ENCODE data around the gene HNRNPA3. TPM values are rescaled to one million over a fixed set of nuclear protein-coding genes. Genes with fewer than 3 reads are reported as not detected.

Gene HNRNPA3
- total RNA-seq, 1 experiment from 2014 or later, result 179 TPM

DNA sequence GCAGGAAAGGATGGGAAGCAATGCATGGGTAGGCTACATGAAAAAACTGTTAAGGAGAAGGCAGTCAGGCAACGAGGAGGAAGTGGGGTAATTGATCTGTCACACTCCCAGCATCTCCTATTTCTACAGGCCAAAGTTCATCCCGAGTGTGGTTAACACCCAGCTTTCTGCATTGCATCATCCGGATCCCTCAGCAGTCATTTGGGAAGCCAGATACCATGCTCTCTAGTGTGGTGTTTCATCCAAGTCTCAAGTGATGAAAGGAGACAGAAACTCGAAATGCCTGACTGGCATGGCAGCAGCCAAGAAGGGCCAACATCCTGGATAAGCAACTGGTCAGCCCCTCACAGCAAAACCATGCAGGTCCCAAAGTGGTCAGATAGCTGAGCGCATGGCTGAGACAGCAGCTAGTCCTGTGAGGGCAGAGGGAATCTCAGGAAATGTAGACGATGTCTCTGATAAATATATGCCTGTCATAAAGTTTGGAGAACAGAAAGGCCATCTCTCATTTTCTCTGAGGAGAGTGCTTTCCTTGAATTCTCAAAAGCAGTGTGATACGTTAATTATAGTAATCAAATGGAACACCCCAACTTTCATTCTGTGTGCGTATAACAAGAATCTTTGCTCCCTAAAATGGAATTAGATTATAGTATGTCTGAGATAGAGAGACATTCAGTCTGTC is 24.8 kb upstream of the HNRNPA3 start:
- ChIA-PET POLR2A (interaction anchor here (1.3 to 3.9 kb wide), 2 partner anchors 24 to 47 kb away, joined by 3 to 18 read pairs; partner anchors contain the start of gene HNRNPA3), CTCF (interaction anchor here (1.0 kb wide), 1 partner anchor 10 kb away, joined by 3 read pairs; no protein-coding TSS in a partner anchor)
- BruUV-seq (replicated peaks), result no TSS peak
- TF ChIP-seq, protein P1, sequence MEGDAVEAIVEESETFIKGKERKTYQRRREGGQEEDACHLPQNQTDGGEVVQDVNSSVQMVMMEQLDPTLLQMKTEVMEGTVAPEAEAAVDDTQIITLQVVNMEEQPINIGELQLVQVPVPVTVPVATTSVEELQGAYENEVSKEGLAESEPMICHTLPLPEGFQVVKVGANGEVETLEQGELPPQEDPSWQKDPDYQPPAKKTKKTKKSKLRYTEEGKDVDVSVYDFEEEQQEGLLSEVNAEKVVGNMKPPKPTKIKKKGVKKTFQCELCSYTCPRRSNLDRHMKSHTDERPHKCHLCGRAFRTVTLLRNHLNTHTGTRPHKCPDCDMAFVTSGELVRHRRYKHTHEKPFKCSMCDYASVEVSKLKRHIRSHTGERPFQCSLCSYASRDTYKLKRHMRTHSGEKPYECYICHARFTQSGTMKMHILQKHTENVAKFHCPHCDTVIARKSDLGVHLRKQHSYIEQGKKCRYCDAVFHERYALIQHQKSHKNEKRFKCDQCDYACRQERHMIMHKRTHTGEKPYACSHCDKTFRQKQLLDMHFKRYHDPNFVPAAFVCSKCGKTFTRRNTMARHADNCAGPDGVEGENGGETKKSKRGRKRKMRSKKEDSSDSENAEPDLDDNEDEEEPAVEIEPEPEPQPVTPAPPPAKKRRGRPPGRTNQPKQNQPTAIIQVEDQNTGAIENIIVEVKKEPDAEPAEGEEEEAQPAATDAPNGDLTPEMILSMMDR (IDR thresholded peaks at IDR 0.05; ENCODE audit: unreplicated experiment), result no peak
- intact Hi-C loops (cut with micrococcal nuclease), result no loop called here
- H3K27me3 Mint-ChIP-seq (ENCODE audit: insufficient read depth, unreplicated experiment), result no peaks in the 10 kb centered on the region
- no peaks in the 10 kb centered on the region for H3K9me3 Mint-ChIP-seq (ENCODE audit: unreplicated experiment)
- H3K4me3 Mint-ChIP-seq (ENCODE audit: unreplicated experiment), result no peak overlapping the region
- H3K4me1 Mint-ChIP-seq (ENCODE audit: insufficient read depth, unreplicated experiment), result peaks cover 30% of the 10 kb centered on the region
- H3K36me3 Mint-ChIP-seq (ENCODE audit: insufficient read depth, unreplicated experiment), result no peaks in the 10 kb centered on the region
- DNase-seq (ENCODE audit: unreplicated experiment), result peak; percentile 32
- peak overlapping the region; percentile 5 for H3K27ac Mint-ChIP-seq (ENCODE audit: low read depth, unreplicated experiment)

DNA sequence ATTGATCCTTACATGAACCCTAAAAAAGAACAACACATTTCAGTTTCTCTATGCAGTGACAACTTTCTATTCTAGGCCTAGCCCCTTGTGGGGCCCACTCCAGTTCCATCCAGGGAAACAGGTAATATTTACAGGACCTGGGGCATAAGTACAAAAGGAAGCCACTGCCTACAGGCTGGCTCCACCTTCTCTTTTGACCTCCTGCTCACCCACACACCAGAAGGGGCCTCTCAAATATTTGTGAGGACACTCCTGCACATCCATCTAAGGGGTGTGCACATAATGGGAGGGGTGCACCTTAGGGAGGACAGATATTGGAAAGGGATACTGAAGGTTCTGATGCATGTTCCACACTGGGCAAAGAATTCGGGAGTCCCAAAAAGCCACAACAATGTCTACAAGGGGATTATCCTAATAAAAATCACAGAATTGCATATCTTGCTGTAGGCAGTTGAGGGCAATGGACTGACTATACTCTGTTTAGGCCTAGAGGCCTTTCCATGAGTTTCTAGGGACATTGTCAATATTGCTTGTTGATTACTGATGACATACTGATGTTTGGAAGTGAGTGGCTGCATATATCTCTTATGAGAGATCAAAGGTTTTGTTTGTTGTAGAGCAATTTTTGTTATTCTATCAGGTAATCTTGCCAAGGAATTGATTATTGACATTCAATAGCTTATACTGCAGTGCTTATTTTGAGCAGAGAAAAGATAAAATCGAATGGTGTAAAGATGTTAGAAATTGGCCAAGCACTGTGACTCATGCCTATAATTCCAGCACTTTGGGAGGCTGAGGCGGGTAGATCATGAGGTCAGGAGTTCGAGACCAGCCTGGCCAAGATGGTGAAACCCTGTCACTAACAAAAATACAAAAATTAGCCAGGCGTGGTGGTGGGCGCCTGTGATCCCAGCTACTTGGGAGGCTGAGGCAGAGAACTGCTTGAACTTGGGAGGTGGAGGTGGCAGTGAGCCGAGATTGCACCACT is 23.8 kb upstream of the HNRNPA3 start:
- Mint-ChIP-seq H3K4me3 (ENCODE audit: unreplicated experiment) (no peak overlapping the region), H3K9me3 (ENCODE audit: unreplicated experiment) (no peaks in the 10 kb centered on the region), H3K36me3 (ENCODE audit: insufficient read depth, unreplicated experiment) (no peaks in the 10 kb centered on the region), H3K27me3 (ENCODE audit: insufficient read depth, unreplicated experiment) (no peaks in the 10 kb centered on the region), H3K4me1 (ENCODE audit: insufficient read depth, unreplicated experiment) (peaks cover 20% of the 10 kb centered on the region), H3K27ac (ENCODE audit: low read depth, unreplicated experiment) (no peak overlapping the region)
- ChIA-PET CTCF (interaction anchor here (1.0 to 1.1 kb wide), 2 partner anchors 9 to 41 kb away, joined by 3 read pairs; no protein-coding TSS in a partner anchor), POLR2A (interaction anchor here (1.3 to 3.9 kb wide), 2 partner anchors 23 to 46 kb away, joined by 3 to 18 read pairs; partner anchors contain the start of gene HNRNPA3)
- TF ChIP-seq, protein P1 (IDR thresholded peaks at IDR 0.05; ENCODE audit: unreplicated experiment), result no peak
- BruUV-seq (replicated peaks), result no TSS peak
- intact Hi-C loops (cut with micrococcal nuclease), result no loop called here
- no peak for DNase-seq (ENCODE audit: unreplicated experiment)

DNA sequence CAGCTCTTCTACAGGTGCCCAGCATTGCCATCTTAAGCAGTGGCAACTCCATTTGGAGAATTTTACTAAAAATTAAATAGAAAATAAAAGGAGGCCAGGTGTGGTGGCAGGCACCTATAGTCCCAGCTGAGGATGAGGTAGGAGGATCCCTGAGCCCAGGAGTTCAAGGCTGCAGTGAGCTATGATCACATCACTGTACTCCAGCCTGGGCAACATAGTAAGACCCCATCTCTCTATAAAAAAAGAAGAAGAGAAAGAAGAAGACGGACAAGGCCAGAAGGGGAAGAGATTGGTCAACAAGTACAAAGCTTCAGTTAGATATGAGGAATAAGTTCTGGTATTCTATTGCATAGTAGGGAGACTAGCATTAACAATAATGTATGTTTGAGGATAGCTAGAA is 21.7 kb upstream of the HNRNPA3 start:
- H3K4me3 Mint-ChIP-seq (ENCODE audit: unreplicated experiment), result no peak overlapping the region
- ChIA-PET POLR2A (interaction anchor here (0.9 to 3.9 kb wide), 4 partner anchors 12 to 21 kb away, joined by 6 to 18 read pairs (median 9); partner anchors contain the start of gene HNRNPA3), CTCF (interaction anchor here (0.6 to 1.9 kb wide), 4 partner anchors 9 to 26 kb away, joined by 3 to 10 read pairs (median 4); no protein-coding TSS in a partner anchor)
- H3K27ac Mint-ChIP-seq (ENCODE audit: low read depth, unreplicated experiment), result no peak overlapping the region
- no TSS peak for BruUV-seq (replicated peaks)
- TF ChIP-seq, protein P1 (IDR thresholded peaks at IDR 0.05; ENCODE audit: unreplicated experiment), result no peak
- peaks cover 13% of the 10 kb centered on the region for H3K4me1 Mint-ChIP-seq (ENCODE audit: insufficient read depth, unreplicated experiment)
- no peaks in the 10 kb centered on the region for H3K9me3 Mint-ChIP-seq (ENCODE audit: unreplicated experiment)
- DNase-seq (ENCODE audit: unreplicated experiment), result no peak
- intact Hi-C loops (cut with micrococcal nuclease), result no loop called here
- no peaks in the 10 kb centered on the region for H3K27me3 Mint-ChIP-seq (ENCODE audit: insufficient read depth, unreplicated experiment)
- H3K36me3 Mint-ChIP-seq (ENCODE audit: insufficient read depth, unreplicated experiment), result no peaks in the 10 kb centered on the region

DNA sequence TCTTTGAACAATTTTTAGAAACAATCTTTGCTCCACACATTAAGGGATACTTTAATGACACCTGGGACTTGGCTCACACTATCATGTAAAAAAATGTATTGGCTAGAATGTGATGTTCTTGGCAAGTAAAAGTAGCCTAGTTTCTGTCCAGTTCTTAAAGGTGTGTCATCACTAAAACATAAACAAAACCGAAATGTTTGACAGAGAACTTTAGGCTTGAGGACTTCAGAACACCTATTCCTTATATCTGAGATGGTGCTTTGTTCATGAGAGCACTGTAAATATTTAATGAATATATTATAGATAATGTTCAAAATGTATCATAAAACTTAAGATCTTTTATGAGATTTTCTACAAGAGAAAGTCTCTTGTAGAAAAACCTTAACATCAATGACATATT is 19.8 kb upstream of the HNRNPA3 start:
- Mint-ChIP-seq H3K9me3 (ENCODE audit: unreplicated experiment) (no peaks in the 10 kb centered on the region), H3K27me3 (ENCODE audit: insufficient read depth, unreplicated experiment) (no peaks in the 10 kb centered on the region), H3K4me3 (ENCODE audit: unreplicated experiment) (no peak overlapping the region), H3K4me1 (ENCODE audit: insufficient read depth, unreplicated experiment) (peaks cover 6% of the 10 kb centered on the region), H3K27ac (ENCODE audit: low read depth, unreplicated experiment) (peak overlapping the region; percentile 22), H3K36me3 (ENCODE audit: insufficient read depth, unreplicated experiment) (no peaks in the 10 kb centered on the region)
- BruUV-seq (replicated peaks), result no TSS peak
- intact Hi-C loops (cut with micrococcal nuclease), result no loop called here
- TF ChIP-seq, protein P1 (IDR thresholded peaks at IDR 0.05; ENCODE audit: unreplicated experiment), result no peak
- no peak for DNase-seq (ENCODE audit: unreplicated experiment)
- ChIA-PET CTCF (no interaction called here), POLR2A (no interaction called here)

Data from MCF 10A (cell line).